ENCODE measurements around the gene VEPH1.

DNA sequence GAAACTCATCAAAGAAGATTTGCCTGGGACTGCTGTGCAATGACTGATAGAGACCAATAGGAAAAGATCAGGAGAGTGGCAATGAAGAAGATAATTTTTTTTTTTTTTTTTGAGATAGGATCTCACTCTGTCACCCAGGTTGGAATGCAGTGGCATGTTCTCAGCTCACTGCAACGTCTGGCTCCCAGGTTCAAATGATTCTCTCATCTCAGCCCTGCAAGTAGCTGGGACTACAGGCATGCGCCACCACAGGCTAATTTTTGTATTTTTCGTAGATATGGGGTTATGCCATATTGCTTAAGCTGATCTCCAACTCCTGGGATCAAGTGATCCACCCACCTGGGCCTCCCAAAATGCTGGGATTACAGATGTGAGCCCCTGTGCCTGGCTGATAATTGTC is 226.4 kb downstream of the VEPH1 start:
- TF ChIP-seq, protein P1, sequence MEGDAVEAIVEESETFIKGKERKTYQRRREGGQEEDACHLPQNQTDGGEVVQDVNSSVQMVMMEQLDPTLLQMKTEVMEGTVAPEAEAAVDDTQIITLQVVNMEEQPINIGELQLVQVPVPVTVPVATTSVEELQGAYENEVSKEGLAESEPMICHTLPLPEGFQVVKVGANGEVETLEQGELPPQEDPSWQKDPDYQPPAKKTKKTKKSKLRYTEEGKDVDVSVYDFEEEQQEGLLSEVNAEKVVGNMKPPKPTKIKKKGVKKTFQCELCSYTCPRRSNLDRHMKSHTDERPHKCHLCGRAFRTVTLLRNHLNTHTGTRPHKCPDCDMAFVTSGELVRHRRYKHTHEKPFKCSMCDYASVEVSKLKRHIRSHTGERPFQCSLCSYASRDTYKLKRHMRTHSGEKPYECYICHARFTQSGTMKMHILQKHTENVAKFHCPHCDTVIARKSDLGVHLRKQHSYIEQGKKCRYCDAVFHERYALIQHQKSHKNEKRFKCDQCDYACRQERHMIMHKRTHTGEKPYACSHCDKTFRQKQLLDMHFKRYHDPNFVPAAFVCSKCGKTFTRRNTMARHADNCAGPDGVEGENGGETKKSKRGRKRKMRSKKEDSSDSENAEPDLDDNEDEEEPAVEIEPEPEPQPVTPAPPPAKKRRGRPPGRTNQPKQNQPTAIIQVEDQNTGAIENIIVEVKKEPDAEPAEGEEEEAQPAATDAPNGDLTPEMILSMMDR (IDR thresholded peaks at IDR 0.05): no peak
- no peak for TF ChIP-seq POLR2A (IDR thresholded peaks at IDR 0.05)

Measured in Peyer's patch (tissue), 4 donors.